Esophagus squamous epithelium (tissue), 5 donors: ENCODE results near the gene CLOCK. TPM values are rescaled to one million over a fixed set of nuclear protein-coding genes. Genes with fewer than 3 reads are reported as not detected.

ENCODE experiments used
- DNase-seq: peaks from one replicate; lab custom pipeline; 2025; lab: John Stamatoyannopoulos, UW
- H3K27ac ChIP-seq, 4 donors: fragments of 200-600 bp; sonication (generic); one replicate each; pipeline ENCODE4 v1.5.1; 2016 to 2019; ENCODE audit warnings: mild to moderate bottlenecking in 1 of 4
- H3K27me3 ChIP-seq, 4 donors: fragments of 200-600 bp; sonication (generic); 1 replicate in 3 of 4; 2 replicates in 1 of 4; pipeline versions ENCODE4 v1.5.1 to v1.6.0; 2017 to 2021; ENCODE audit warnings: antibody characterized with exemption in 1 of 4
- H3K36me3 ChIP-seq, 3 donors: fragments of 200-600 bp; sonication (generic); one replicate each; pipeline ENCODE4 v1.5.1; 2016 to 2019
- H3K4me1 ChIP-seq, 3 donors: fragments of 200-600 bp; sonication (generic); one replicate each; pipeline ENCODE4 v1.5.1; 2017 to 2019
- H3K4me3 ChIP-seq, 4 donors: fragments of 200-600 bp; sonication (generic); 1 replicate in 3 of 4; 2 replicates in 1 of 4; pipeline ENCODE4 v1.5.1; 2016 to 2019; ENCODE audit warnings: mild to moderate bottlenecking in 2 of 4, moderate library complexity in 1 of 4
- H3K9me3 ChIP-seq, 3 donors: fragments of 200-600 bp; sonication (generic); one replicate each; pipeline ENCODE4 v1.5.1; 2016 to 2019
- POLR2A ChIP-seq, 4 donors: fragments of 450-650 bp; IDR thresholded peaks; one replicate each; pipeline ENCODE4 v1.6.1; 2017; ENCODE audit warnings: antibody characterized with exemption in 4 of 4, mild to moderate bottlenecking in 4 of 4, moderate library complexity in 3 of 4
- WGBS, 2 donors: methylation state at CpG; one replicate each; pipeline ENCODE4 v1.1.5; 2018; 5-methylcytosine and 5-hydroxymethylcytosine counted together
- intact Hi-C: fragments of 100-400 bp; cut with DNase I; formaldehyde crosslinking; loops from one replicate; pipeline ENCODE4 v1.15.0; 2022
- total RNA-seq, 4 donors: library from RNA; depleted of rRNA; stranded (reverse); fragments of >200 nt; gene quantifications; one replicate each; pipeline ENCODE4 v1.1.0, GENCODE V29; 2016
- TF ChIP-seq, protein P1 (sequence below), 6 experiments: fragments of 450-650 bp in 4 of 6; fragments of 200-600 bp in 2 of 6; sonication (generic) in 2 of 6; IDR thresholded peaks; one replicate each; pipeline ENCODE4 v1.5.1; 2016 to 2019; ENCODE audit warnings: antibody characterized with exemption in 6 of 6, mild to moderate bottlenecking in 4 of 6, moderate library complexity in 4 of 6
- donor health status: DM: yes; HTN: yes; CAD: no.

The CLOCK gene
- total RNA-seq, 4 donors from 2014 or later = 15.2 to 39.3 (median 32.6) TPM

DNA sequence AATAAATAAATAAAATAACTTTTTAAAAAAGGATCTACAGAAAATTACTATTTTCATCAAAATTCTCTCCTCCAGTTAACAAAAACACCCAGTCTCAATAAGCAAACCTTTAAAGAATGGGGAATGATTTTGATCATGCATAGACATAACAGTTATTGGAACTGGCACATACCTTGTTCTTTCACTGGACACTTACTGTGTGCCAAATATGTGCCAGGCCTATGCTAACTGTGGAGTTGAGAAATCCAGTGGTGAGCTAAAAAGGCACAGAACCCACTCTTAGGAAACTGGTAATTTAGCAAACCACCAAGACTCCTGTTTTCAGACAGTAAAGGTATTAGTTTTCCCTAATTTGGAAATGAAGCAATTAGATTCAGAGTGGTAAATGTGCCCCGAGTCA, 39.1 kb downstream of the CLOCK start:
- 89 to 95% methylated on average over 1 of the region's 1 CpG for WGBS, 2 donors
- Histone ChIP-seq H3K27me3 (no peaks in the 10 kb centered on the region), H3K4me1 (no peaks in the 10 kb centered on the region), H3K9me3 (no peaks in the 10 kb centered on the region), H3K27ac (no peak overlapping the region), H3K4me3 (no peak overlapping the region), H3K36me3 (peaks cover 0 to 54% (median 0%) of the 10 kb centered on the region in 3 donors)
- no peak for TF ChIP-seq POLR2A (IDR thresholded peaks at IDR 0.05)
- TF ChIP-seq, protein P1, sequence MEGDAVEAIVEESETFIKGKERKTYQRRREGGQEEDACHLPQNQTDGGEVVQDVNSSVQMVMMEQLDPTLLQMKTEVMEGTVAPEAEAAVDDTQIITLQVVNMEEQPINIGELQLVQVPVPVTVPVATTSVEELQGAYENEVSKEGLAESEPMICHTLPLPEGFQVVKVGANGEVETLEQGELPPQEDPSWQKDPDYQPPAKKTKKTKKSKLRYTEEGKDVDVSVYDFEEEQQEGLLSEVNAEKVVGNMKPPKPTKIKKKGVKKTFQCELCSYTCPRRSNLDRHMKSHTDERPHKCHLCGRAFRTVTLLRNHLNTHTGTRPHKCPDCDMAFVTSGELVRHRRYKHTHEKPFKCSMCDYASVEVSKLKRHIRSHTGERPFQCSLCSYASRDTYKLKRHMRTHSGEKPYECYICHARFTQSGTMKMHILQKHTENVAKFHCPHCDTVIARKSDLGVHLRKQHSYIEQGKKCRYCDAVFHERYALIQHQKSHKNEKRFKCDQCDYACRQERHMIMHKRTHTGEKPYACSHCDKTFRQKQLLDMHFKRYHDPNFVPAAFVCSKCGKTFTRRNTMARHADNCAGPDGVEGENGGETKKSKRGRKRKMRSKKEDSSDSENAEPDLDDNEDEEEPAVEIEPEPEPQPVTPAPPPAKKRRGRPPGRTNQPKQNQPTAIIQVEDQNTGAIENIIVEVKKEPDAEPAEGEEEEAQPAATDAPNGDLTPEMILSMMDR (IDR thresholded peaks at IDR 0.05) = no peak
- intact Hi-C loops = no loop called here
- DNase-seq = no peak

DNA sequence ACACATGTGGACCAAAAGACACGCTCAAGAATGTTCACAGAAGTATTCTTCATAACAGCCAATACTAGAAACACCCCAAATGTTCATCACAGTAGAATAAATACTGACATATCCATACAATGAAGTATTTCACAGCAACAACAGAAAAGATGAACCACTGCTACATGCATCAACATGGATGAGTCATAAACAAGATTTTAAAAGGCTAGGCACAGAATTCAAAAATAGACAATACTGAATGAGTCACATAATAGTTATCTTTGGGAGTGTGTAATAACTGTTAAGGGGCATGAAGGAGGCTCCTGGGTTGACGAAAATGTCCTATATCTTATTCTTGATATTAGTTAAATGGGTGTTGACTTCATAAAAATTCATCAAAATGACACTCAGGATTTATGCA, 43.5 kb downstream of the CLOCK start:
- WGBS, 2 donors = 59 to 60% methylated on average over 2 of the region's 2 CpGs
- DNase-seq = no peak
- H3K27me3 ChIP-seq = no peaks in the 10 kb centered on the region
- H3K36me3 ChIP-seq = peaks cover 0 to 57% (median 0%) of the 10 kb centered on the region in 3 donors
- H3K27ac ChIP-seq = no peak overlapping the region
- no peaks in the 10 kb centered on the region for H3K4me1 ChIP-seq
- intact Hi-C loops = no loop called here
- TF ChIP-seq, protein P1 (IDR thresholded peaks at IDR 0.05) = no peak
- TF ChIP-seq POLR2A (IDR thresholded peaks at IDR 0.05) = no peak
- no peak overlapping the region for H3K4me3 ChIP-seq
- no peaks in the 10 kb centered on the region for H3K9me3 ChIP-seq

DNA sequence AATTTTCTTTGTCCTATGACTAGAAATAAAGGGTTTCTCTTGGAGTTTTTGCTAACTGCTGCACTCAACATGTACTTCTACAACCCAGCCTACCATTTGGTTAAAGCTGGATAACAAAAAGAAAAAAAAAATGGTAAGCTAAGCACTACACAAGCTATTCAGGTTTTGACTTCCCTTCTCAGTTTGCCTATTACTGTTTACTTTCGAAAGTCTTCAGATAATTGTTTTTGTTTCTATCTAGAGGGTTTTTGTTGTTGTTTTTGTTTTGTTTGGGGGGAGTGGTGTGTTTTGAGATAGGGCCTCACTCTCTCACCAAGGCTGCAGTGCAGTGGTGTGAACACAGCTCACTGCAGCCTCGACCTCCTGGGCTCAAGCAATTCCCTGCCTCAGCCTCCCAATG, 46.6 kb downstream of the CLOCK start:
- Histone ChIP-seq H3K36me3 (peaks cover 0 to 32% (median 0%) of the 10 kb centered on the region in 3 donors), H3K27me3 (no peaks in the 10 kb centered on the region), H3K27ac (no peak overlapping the region), H3K9me3 (no peaks in the 10 kb centered on the region), H3K4me1 (no peaks in the 10 kb centered on the region), H3K4me3 (no peak overlapping the region)
- intact Hi-C loops = no loop called here
- TF ChIP-seq POLR2A (IDR thresholded peaks at IDR 0.05) = no peak
- TF ChIP-seq, protein P1 (IDR thresholded peaks at IDR 0.05) = no peak
- 83 to 89% methylated on average over 2 of the region's 2 CpGs for WGBS, 2 donors
- DNase-seq = no peak

DNA sequence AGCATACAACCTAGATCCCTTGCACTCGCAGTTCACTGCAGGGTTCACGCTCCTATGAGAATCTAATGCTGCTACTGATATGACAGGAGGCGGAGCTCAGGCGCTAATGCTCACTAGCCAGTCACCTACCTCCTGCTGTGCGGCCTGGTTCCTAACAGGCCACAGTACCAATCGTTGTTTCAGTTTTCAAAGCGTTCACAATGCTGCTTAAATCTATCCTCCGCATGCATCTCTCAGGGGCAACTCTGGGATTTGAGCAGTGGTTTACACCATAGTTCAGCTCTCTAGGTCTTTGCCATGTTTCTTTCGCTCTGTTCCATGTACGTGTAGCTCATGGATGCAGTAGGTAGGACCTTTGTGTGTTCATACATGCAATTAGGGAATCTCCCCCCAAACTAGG, 47.2 kb downstream of the CLOCK start:
- 92 to 96% methylated on average over 9 to 10 of the region's 10 CpGs for WGBS, 2 donors
- no peak for TF ChIP-seq POLR2A (IDR thresholded peaks at IDR 0.05)
- TF ChIP-seq, protein P1 (IDR thresholded peaks at IDR 0.05) = no peak
- intact Hi-C loops = no loop called here
- Histone ChIP-seq H3K36me3 (peaks cover 0 to 33% (median 0%) of the 10 kb centered on the region in 3 donors), H3K27ac (no peak overlapping the region), H3K9me3 (no peaks in the 10 kb centered on the region), H3K27me3 (no peaks in the 10 kb centered on the region), H3K4me1 (no peaks in the 10 kb centered on the region), H3K4me3 (no peak overlapping the region)
- no peak for DNase-seq

DNA sequence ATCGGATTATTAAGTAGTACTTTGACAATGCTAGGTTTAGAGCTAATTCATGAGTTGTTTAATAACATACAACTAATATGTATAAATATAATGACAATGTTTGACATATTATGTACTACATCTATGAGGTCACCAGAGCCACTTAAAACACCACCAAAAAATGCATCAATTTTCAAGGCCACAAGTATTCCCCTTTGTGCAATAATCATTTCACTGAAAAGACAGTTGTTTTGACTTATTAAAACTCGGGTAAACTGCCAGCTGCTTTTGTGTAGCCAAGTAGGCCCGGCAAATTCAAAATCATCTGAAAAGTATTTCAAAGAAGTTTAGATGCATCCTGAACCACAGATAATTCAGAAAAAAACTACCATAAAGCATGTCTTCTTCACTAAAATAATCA, 48.7 kb downstream of the CLOCK start:
- Histone ChIP-seq H3K27me3 (no peaks in the 10 kb centered on the region), H3K27ac (no peak overlapping the region), H3K4me1 (no peaks in the 10 kb centered on the region), H3K9me3 (no peaks in the 10 kb centered on the region), H3K36me3 (peaks cover 0 to 39% (median 0%) of the 10 kb centered on the region in 3 donors), H3K4me3 (no peak overlapping the region)
- intact Hi-C loops = no loop called here
- DNase-seq = no peak
- TF ChIP-seq, protein P1 (IDR thresholded peaks at IDR 0.05) = no peak
- TF ChIP-seq POLR2A (IDR thresholded peaks at IDR 0.05) = no peak
- 49 to 74% methylated on average over 3 of the region's 3 CpGs for WGBS, 2 donors
